Stimulated activated CD4-positive, alpha-beta T cell treated with anti-CD3 and anti-CD28 coated beads, TNF-alpha, amount 100 ng/mL, for 24 hours (primary cell): ENCODE measurements around the gene CNTNAP4.

Experiments
- DNase-seq, 3 experiments: peaks; one replicate each; pipeline ENCODE4 v3.0.0-alpha.2; 2020; ENCODE audit warnings: low read depth in 3 of 3

Gene CNTNAP4

DNA sequence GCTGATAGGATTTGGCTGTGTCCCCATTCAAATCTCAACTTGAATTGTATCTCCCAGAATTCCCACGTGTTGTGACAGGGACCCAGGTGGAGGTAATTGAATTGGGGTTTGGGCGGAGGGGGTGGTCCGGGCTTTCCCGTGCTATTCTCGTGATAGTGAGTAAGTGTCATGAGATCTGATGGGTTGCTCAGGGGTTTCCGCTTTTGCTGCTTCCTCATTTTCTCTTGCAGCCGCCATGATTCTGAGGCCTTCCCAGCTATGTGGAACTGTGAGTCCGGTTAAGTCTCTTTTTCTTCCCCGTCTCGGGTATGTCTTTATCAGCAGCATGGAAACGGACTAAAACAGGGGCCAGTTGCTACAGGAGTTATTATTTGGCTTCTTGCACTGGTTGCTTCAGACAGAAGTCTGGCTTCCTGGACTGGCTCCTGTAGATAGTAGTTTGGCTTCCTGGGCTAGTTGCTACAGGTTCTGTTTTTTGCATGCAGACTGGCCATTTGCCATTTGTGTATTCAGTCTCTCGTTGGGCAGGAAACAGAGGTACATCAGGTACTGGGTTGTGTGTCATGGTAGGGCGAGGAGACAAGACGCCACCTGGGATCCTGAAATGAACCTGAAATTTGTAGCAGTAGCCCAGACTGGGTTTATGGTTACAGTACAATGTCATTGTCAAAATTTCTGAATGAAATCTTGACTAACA is 32.6 kb downstream of the CNTNAP4 start:
- no peak for DNase-seq

DNA sequence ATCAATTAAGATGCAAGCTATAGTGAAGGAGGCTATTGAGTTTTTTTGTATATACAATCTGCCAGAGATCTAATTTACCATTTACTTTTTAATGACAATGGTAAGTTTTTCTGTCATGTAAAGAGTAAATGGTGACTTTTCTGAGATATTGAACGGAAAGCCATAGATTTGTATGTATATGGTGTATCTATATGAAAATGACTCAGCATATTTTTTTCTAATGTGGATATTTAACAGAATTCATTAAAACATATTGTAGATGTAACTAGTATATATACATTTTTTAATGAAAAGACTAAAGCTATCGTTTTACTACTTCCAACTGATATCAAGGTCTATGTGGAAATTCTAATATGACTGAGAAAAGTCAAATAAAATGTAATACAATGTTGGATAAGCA is 34.1 kb downstream of the CNTNAP4 start:
- no peak for DNase-seq

DNA sequence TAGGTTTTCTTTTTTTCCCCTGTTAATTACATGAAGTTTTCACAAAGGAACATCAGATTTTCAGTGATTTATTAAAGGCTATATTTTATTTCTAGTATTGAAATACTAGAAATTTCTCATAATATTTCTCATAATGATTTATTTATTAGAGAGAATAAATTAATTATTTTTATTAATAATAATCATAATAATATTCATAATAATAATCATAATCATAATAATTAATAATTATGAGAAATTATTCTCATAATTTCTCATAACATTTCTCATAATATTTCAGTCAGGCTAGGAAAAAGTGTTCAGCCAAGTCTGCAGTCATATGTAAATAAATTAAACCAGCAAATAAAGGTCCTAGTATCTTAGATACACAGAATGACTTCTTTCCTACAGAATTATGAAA is 41.4 kb downstream of the CNTNAP4 start:
- DNase-seq = no peak

DNA sequence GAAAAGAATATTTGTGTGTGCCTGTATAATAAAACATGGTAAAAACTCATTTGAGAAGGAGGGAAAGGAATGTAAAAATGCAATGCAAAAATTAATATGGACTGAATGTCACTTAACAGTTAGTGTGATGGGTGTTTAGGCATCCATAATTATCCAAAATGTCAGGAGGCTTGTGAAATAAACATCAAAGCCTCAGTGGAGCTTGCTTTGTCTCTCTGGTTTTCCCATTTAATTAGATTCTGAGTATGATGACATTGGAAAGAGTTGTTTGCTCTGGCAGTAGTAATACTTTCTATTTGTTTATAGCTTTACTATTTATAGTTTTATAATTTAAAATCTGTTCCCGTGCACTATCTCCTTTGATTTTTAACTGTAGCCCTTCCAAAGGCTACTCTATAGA is 51.9 kb downstream of the CNTNAP4 start:
- no peak for DNase-seq

DNA sequence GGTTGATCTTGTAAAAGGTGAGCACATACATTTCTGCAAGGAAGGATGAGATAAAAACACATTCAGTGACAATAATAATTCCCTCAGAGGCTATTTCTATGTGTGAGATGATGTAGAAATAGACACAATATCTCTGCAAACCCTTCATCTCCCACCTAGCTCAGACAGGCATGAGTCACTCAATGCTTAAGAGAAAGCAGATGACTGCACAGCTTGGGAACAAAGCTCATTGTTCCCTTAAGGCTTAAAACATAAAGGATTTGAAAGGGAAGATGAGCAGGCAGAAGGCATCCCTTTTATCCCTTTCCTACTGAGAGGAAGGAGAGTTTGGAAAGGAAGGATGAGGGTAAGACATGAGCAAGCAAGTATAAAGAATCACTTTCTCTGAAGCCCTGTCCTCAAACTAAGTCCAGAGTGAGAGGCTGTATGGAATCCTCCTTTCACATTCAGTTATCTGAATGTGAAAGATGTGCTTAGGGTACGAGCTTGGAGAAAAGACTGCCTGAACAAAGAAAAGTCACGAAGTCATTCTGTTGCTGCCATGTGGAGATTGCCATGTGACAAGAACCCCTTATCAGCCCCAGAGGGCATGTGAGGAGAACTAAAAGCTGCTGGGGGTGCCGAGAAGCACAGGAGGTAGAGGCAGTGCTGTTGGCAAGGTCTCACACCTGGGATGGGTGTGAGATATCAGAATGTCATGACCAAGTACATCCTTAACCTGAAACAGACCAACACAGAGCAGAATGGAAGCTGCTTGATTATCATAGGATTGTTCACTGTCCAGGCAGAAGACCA is 58.2 kb downstream of the CNTNAP4 start:
- no peak for DNase-seq

DNA sequence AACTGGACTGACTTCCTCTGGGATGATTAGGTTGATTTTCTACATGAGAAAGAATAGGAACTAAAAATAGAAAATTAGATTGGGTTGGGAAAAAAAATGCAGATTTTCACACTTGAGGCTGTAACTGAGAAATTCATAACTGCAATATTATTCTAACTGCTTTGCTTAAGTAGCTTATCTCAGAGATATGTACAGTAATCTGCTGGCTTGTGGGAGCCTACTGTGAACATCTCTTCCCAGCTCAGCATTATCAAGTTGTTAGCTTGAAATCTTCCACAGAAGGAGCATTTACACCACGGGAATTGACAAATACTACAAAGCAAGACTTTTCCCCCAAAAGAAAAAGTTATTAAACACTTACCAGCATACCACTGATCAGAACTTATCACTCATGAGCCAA is 58.9 kb downstream of the CNTNAP4 start:
- DNase-seq = no peak

DNA sequence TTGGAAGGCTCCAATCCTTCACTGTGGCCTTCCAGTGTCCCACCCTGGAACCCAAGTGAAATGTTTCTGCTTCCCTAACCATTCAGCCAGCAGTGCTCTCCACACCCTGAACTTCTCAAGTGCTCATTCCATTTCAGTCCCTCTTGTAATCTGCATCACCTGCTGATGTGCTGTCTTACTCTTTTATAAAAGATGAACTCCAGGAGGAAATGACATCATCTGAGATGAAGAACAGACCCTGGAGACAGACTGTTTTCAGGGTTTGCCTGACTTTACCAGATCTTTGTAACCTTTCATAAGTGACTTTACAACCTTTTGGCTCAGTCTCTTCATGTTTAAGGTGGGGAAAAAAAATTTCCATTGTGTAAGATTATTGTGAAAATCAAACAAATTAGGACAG is 61.3 kb downstream of the CNTNAP4 start:
- DNase-seq = no peak

DNA sequence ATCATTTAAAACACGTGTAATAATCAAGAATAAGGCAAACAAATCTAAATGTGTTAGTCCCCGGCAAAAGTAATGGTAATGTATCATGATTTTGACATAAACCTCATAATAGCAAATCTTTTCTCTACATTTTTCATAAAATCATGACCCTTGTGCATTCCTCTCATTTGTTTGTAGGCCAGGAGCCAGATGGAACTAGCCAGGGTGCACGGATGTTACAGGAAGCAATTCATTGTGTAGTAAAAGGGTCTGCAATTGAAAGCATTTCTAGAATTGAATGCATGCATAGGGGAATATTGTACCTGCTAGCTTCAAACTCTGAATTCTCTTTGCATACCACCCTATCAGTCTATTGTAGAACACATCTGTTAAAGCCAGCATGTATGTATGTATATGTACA is 66.6 kb downstream of the CNTNAP4 start:
- no peak for DNase-seq

DNA sequence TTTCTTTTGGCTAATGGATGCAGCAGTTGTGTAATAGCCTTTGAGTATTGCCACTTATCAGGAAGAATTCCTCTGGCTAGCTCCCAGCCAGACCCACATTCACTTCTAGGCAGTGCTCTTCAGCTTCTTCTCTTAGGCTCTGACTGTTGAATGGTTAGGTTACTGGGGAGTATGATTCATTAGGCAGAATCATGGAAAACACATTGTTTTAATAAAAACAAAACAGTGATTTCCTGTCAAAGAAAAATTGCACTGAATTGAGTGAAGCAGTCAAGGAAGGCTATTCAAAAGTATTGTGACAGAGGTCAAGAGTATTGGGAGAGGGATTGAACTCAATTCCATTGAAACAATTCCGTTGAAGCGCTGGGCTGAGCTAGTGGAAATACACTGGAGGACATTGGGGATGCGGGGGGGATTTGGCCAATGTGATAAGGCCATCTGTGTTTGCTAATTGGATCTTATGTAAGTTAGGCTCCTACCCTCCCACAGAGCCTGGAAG is 68.0 kb downstream of the CNTNAP4 start:
- DNase-seq = no peak

DNA sequence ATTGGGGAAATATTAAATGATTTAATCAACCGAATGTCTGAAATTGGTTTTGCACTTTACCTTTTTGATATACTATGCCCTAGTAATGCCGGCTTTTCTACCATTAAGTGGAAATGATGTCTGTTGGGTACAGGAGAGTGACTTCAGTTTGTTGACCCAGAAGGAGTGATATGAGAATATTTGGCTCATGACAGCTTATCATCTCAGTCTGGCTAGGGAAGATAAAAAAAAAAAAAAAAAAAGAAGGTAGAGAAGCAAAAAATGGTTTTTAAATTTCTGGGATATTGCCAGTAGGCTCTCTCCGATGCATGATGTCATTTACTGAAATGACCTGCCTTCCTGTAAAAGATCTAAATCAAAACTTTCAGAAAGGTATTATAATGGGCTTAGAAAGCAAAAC is 69.0 kb downstream of the CNTNAP4 start:
- DNase-seq = no peak

DNA sequence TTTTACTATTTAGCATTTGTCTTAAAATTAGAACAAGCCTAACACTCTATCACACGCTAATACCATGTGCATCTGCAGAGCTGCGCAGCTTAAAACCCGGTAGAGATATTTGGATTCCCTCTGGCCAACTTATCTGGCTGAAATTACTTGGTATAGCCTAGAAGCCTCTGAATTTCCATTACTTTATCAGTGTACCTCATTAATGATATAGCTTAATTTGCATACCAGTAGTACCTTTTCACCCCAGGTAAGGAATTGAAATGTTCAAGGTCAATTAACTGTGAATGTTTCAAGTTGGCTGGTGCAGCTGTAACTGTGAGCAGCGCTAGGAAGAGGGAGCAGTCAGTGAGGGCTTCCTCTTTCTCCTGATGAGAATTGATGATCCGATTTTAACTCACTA is 74.2 kb downstream of the CNTNAP4 start:
- no peak for DNase-seq

DNA sequence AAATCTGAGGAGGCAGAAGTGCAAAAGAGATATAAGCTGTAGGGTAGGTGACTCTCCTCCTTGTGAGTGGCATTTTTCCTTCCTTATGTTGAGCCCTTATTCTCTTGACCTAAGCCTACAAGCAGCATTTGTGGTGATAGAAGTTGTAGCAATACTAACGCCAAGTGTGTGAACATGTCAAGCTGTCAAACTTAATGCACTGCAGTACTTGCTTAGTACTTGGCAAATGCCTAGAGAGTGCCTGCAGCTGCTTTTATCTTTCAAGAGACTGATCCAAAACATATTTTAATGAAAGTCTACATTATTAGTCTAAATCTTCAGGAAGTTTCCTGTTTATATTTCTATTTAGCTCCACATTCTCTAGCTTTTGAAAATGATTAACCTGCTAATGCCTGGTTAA is 83.2 kb downstream of the CNTNAP4 start:
- no peak for DNase-seq

DNA sequence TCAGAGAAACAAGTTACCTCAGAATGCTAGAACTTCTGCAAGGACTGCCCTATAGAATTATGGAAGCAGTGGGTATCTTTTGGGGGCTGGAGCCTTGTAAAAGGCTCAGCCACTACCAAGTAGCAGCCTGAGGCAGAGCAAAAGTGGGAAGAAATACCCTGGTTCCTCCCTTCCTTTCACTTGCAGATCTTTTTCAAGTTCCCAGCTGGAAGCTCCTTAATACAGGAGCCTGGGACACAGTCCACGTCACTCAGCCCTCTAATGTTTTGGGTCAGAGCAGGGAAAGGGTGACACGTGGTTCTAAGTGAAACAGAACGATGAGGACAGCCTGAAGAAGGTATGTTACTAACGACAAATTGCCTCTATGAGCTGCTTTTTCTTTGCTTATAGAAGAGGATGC is 93.1 kb downstream of the CNTNAP4 start:
- no peak for DNase-seq

DNA sequence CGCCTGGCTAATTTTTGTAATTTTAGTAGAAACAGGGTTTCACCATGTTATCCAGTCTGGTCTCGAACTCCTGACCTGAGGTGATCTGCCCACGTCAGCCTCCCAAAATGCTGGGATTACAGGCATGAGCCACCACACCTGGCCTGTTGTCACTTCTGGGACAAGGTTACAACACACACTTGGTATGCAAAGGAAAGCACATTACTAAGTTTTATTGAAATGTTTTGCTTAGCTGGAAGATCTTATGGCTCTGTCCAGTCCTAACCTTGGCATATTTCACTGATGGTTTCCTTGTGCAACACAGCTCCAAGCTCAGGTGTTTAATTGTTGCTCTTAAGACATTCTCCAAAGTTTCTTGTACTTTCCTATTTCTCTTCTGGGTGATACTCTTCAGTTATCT is 94.2 kb downstream of the CNTNAP4 start:
- no peak for DNase-seq

DNA sequence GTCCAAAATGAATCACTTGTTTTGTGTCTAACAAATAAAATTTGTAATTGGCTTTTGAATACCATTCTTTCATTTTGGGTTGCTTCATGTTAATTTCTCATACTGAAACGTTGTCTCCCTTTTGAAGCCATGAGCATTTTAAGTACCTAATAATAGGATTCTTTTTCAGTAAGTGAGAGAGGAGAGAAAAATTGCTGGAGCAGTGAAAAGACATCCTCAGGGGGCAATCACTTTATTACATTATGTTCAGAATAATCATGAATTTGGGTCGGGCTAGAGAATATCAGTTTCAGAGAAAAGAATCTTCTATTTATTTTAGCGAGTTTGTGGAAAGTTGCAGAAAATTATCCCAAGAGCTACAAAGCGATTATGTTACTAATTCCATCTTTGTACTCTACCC is 96.8 kb downstream of the CNTNAP4 start:
- DNase-seq = no peak

DNA sequence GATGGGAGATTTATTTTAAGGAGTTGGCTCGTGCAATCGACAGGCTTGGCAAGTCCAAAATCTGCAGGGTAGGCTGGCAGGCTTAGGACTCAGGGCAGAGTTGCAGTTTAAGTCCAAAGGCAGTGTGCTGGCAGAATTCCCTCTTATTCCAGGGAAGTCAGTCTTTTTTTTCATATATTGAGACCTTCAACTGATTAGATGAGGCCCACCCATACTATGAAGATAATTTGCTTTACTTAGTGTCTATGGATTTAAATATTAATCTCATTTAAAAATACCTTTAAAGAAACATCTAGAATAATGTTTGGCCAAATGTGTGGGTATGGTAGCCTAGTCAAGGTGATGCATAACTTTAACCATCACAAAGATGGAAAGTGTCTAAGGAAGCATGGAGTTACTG is 99.8 kb downstream of the CNTNAP4 start:
- DNase-seq = no peak

DNA sequence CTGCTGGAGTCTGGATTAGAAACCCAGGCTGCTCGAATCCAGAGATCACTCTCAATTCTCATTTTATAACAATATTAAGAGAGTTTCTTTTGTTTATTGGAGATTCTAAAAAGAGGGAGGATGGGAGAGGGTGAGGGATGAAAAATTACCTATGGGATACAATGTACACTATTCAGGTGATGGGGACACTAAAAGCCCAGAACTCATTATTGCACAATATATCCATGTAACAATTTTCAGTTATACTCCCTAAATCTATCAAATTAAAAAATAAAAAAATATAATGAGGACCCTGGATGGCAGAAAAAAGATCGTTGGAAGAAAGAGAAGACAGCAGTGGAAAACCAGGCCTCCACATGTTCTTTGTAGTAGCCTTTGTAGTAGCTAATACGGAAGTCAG is 100.8 kb downstream of the CNTNAP4 start:
- DNase-seq = no peak

DNA sequence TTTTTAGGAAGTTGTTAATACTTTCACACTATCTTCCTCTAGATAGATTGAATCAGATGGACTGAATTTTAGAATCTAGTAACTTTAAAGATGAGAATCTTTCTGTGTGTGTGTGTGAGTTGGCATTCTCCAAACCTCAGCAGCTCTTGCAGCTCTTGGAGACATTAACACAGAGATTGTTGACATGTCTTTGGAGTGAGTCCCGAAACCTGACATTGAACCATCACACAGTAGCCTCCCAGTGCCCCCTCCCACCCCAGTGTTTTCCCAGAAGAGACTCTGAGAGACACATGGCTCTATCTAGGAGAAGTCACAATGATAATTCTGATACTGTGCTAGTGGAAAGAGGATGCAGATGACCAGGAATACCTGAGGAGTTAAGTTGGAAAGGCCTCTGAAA is 103.9 kb downstream of the CNTNAP4 start:
- no peak for DNase-seq

DNA sequence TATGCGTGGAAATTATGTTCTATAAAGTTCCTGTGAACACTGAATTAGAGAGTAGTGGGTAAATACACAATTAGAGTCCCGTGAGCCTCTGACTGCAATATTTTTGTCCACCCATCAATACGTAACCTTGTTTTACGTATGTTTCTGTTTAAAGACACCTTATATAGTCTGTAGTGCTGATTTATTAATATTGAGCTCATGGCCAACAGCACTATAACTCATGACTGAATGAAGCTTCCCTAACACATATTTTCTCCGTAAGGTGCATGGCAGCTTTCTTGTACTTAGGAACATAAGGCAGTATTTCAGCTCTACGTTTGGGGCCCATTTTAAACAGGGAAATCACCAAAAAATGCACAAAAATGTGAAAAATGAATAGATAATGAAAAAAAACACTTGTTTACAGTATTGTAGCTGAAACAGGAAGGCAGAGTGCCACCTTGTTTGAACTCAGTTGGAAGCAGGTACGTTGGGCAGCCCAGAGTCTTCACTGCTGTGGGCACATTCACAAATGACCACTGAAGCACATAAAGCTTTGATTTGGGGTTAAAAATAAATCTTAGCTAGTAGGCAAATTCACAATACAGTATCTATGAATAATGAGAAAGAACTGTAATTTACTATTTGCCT is 108.5 kb downstream of the CNTNAP4 start:
- DNase-seq = no peak

DNA sequence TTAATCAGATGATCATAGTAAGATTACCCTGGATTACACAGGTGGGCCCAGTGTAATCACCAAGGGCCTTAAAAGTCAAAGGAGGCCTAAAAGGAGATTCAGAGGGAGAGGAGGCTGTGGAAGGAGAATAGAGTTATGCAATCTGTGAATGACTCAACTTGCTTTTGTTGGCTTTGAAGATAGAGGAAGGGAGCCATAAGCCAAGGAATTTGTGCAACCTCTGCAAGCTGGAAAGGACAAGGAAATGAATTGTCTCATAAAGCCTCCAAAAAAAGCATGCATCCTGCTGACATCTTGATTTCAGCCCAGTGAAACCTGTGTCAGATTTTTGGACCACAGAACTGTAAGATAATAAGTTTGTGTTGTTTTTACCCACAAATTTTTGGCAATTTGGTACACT is 109.6 kb downstream of the CNTNAP4 start:
- DNase-seq = no peak

DNA sequence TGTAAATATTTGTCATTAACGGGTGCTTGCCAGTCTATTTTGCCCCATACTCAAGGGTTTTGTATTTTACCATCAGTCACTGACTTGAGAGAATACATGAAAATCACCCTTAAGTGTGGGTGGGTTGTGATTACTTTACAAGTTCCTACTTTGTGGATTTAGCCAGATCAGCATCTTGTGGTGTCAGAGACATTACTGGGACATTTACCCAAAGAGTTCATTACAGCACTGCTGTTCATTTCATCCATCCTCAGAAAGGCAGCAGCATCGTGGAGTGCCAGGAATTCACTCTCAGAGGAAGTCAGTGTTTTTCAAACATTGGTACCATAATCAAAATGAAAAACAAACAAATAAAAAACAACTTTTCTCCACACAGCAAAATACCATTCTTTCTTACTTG is 110.8 kb downstream of the CNTNAP4 start:
- no peak for DNase-seq

DNA sequence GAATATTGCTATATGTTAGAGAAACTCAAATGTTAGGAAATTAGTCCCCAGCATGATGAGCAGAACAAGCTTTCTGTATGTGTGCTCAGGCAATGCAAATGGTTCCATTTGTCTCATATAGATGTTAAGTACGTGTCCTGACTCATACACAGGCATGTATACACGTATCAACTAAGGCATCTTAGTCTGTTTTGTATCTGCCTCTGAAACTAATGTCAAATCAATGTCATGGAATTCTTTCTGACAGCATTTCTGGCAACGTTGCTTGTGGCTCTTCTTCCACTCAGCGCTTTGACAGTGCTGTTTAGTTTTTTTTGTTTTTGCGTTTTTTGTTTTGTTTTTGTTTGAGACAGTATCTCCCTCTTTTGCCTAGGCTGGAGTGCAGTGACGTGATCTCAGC is 111.9 kb downstream of the CNTNAP4 start:
- DNase-seq = no peak

DNA sequence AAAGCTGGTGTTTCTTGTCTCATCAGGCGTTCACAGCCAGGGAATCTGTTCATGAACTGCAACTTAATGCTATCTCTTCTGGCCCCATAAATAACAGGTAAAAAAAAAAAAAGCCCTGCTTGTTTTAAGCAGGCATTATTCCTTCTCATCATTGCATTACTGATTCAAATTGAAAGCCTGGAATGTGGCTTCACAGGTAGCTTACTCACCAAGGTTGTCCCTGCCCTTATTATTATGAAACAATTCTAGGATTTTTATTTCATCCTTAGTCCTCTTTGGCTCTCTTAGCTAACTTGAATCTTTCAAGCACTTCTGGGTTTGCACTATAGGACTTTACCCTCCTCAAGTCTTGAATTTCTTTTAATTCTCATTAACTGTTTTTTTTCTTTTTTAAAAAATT is 113.3 kb downstream of the CNTNAP4 start:
- no peak for DNase-seq
